GM13976 (cell line): ENCODE measurements around the gene ZNF276.
"Not testable (repeated sequence)": the region's sequence is repeated elsewhere in the genome, so short reads cannot be mapped to it uniquely, and the experiment has no call there.

Experiments used
- DNase-seq: peaks from one replicate; pipeline ENCODE4 v3.0.0; 2012; ENCODE audit warnings: low spot score
- CTCF ChIP-seq: IDR thresholded peaks from 2 replicates; pipeline ENCODE4 v1.5.1; 2012; ENCODE audit warnings: borderline replicate concordance, mild to moderate bottlenecking; ENCODE audit not compliant: insufficient read depth; ENCODE audit errors: extremely low read depth, missing control alignments, control extremely low read depth
- in situ Hi-C: fragments of 300-500 bp; cut with MboI; formaldehyde crosslinking; loops from one replicate; pipeline ENCODE4 v1.12.0; 2022; ENCODE audit warnings: low sequenced_read_pairs, mixed read lengths, inconsistent platforms; ENCODE audit not compliant: unreplicated experiment

The ZNF276 gene

DNA sequence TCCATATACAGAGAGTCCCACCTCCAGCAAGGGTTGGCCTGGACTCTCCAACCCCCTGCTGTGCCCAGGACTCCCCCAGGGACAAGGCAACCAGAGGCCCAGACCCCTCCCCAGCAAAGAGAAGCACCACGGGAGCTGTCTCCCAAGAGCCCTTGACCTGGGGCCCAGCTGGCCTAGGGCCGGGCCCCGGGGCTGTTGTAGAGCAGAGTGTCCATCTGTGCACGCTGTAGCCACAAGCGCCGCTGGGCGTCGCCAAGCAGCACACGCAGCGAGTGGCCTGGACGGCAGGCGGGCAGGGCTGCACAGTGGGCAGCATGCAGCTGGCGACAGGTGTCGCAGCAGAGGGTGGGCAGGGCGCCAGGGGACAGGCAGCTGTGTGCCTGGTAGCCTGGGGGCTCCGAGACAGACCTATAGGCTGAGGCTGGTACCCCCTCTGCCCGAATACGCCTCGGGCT, 24.1 kb upstream of the ZNF276 start:
- TF ChIP-seq CTCF, result no peak
- DNase-seq, result no peak
- in situ Hi-C loops, result no loop called here

- DNase-seq, result no peak
- TF ChIP-seq CTCF, result no peak
- in situ Hi-C loops, result no loop called here
These were observed 23.6 kb upstream of the ZNF276 start for GRCh38 chr16:89697616-89698331.

DNA sequence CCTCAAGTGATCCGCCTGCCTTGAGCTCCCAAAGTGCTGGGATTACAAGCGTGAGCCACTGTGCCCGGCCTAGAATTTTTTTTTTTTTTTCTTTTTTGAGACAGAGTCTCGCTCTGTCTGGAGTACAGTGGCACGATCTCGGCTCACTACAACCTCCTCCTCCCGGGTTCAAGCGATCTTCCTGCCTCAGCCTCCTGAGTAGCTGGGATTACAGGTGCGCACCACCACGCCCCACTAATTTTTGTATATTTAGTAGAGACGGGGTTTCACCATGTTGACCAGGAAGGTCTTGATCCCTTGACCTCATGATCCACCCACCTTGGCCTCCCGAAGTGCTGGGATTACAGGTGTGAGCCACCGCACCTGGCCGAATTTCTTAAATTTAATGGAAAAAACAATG, 22.6 kb upstream of the ZNF276 start:
- DNase-seq, in situ Hi-C loops: not testable (repeated sequence)

DNA sequence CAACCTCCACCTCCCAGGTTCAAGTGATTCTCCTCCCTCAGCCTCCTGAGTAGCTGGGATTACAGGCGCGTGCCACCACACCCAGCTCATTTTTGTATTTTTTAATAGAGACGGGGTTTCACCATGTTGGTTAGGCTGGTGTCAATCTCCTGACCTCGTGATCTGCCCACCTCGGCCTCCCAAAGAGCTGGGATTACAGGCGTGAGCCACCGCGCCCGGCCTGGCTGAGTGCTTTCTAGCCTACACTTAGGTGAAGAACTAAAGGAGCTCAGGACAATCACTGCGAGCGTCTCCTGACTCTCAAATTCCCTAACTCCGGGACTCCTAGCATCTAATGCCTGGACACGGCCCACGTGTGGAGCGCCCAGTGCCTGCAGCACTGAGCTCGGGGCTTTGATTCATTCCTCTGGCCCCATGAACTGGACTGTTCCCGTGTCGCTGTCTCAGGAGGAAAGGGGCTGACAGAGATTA, 21.7 kb upstream of the ZNF276 start:
- DNase-seq, in situ Hi-C loops: not testable (repeated sequence)

DNA sequence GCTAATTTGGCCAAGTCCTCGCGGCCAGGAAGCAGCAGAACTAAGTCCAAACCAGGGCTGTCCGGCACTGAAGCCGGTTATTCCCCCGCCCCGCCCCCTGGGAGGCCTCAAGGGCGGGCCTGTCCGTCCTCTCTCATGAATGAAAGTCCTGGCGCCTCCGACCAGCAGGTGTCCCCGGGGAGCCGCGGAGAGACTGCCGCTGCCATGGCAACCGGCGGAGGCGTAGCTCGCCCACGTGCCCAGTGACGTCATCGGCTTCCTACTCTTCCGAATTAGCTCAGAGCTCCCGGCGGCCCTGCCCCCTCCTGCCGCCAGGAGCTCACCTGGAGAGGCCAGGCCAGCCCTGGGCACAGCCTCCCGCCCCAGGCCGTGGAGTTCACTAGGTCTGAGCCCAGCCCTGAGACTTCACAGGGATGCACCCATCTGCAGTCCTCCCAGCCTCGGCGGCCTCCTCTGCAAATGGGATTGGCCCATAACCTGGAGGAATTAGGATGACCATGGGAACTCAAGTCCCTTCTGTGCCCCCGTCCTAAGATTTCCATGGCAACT, 21.2 kb upstream of the ZNF276 start:
- peak; percentile 79 for TF ChIP-seq CTCF
- DNase-seq, result peak; percentile 97
- in situ Hi-C loops, result no loop called here

DNA sequence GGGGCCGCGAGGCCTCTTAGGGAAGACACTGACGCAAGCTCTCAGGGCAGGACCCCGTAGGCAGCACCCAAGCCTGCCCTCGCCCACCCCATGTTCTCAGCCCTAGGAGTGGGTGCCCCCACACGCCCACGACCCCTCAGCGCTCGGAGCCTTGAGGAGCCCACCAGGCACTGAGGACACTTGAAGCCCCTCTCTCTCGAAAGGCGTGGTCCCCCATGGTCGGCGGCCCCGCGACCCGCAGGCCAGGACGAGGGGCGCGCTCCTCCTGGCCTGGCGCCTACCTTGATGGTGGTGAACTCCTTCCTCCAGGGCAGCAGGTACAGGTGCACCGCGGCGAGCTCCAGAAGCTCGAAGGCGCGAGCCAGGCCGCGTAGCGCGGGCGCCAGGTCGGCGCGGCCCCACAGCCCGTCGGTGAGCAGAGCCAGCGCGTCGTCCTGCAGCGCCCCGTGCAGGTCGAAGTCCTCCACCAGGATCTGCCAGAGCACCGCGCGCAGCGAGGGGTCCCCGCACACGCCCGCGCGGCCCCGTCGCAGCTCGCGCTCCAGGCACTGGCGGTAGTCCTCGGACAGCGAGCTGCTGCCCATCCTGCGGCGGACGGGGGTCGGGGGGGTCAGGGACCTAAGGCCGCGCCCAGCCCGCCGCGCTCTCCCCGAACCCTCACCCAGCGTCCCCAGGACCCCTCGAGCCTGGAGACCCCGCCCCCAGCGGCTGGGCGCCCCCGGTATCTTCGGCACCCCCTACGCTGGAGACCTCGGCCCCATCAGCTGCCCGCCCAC, 20.5 kb upstream of the ZNF276 start:
- TF ChIP-seq CTCF, result peak; percentile 47
- DNase-seq, result peak; percentile 71
- in situ Hi-C loops, result no loop called here

DNA sequence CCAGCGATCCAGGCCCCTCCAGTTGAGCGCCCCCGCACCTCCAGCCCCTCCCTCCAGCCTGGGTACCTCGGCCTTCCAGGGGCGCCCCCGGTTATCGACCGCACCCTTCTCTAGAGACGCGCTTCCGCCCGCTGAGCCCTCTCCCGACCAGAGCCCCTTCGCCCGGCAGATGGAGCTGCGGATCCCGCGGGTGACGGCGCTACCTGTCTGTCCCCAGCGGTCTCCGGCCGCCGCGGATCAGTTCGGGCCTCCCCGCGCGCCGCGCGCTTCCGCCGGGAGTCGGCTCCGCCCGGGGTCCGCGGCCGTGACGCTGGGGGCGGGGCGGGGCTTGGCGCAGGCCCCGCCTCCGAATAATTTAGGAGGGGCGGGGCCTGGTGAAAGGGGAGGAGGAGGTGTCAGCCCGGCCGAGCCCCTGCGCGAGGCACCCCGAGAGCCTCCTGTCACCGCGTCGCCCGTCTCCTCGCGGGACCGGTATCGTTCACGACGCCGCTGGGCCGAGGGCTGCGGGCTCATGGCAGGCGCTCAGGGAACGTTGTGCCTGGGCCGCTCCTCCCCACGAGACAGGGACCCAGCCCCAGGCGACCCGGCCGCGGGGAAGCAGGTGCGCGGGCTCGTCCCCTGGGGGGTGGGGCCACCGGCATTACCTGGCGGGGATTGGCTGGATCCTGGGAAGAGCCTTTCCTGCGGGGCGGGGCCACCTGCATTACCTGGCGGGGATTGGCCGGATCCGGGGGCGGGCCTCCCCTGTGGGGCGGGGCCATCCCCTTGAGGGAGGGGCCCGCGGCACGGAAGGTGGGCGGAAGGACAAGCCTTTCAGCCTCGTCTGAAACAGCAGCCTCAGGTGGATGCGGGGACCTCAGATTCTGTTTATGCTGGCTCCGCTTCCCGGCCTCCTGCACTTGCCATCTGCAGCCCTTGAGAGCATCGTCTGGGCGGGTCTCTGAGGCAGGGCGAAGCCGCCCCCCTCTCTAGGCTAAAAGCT, 19.6 kb upstream of the ZNF276 start, which contains the start of gene SPATA2L:
Gene SPATA2L, minus strand, starts transcription at position 281 of the 982 bp plus-strand sequence. CDS start 473 bp downstream, outside the sequence.
- in situ Hi-C loops, result no loop called here
- peak; percentile 32 for TF ChIP-seq CTCF
- peak; percentile 99 for DNase-seq
